Measurements from ENCODE around the gene HYAL1. TPM values are rescaled to one million over a fixed set of nuclear protein-coding genes. Genes with fewer than 3 reads are reported as not detected.

Gene HYAL1
- total RNA-seq, result 19.4 TPM

GRCh38 chr3:50303013-50303815 lies at the start of gene HYAL1:
HYAL1 (minus strand) TSS chr3:50303574; CDS start chr3:50302956, 618 bp downstream.
- intact Hi-C loops (cut with DNase I), result no loop called here
- DNase-seq (ENCODE audit: low spot score) (peak; percentile 86), ATAC-seq (peak; percentile 57)

- intact Hi-C loops (cut with DNase I), result no loop called here
These were observed 49.4 kb upstream of the HYAL1 start for GRCh38 chr3:50352781-50353180.

GRCh38 chr3:50351323-50351697 lies 47.9 kb upstream of the HYAL1 start:
- DNase-seq (ENCODE audit: low spot score) (no peak), ATAC-seq (no peak)
- intact Hi-C loops (cut with DNase I), result no loop called here

More at GRCh38 chr3:50352781-50353180, 49.4 kb upstream of the HYAL1 start:
- ATAC-seq (no peak), DNase-seq (ENCODE audit: low spot score) (no peak)

- peak; percentile 96 for ATAC-seq
- intact Hi-C loops (cut with DNase I), result no loop called here
- DNase-seq (ENCODE audit: low spot score), result peak; percentile 98
These were observed 47.4 kb upstream of the HYAL1 start, which contains the start of the genes CYB561D2 and NPRL2 for GRCh38 chr3:50350527-50351322. CYB561D2 (plus strand) TSS chr3:50350862; CDS start chr3:50351434, 572 bp downstream. NPRL2 (minus strand) TSS chr3:50350775; CDS start chr3:50350652, 123 bp downstream.

- no peak for ATAC-seq
- intact Hi-C loops (cut with DNase I), result no loop called here
- no peak for DNase-seq (ENCODE audit: low spot score)
These were observed 46.8 kb upstream of the HYAL1 start for GRCh38 chr3:50350213-50350526.

GRCh38 chr3:50347187-50347813 lies 43.9 kb upstream of the HYAL1 start:
- DNase-seq (ENCODE audit: low spot score) (peak; percentile 86), ATAC-seq (no peak)
- intact Hi-C loops (cut with DNase I), result loop anchor here (5.0 kb wide), 1 partner anchor 195 kb away; no protein-coding TSS in a partner anchor

- ATAC-seq (peak; percentile 49), DNase-seq (ENCODE audit: low spot score) (peak; percentile 85)
- intact Hi-C loops (cut with DNase I), result loop anchor here (5.0 kb wide), 1 partner anchor 197 kb away; no protein-coding TSS in a partner anchor
These were observed 42.3 kb upstream of the HYAL1 start, which contains the start of gene ZMYND10 for GRCh38 chr3:50345586-50346234. ZMYND10 (minus strand) TSS chr3:50345732; CDS start chr3:50345579, 153 bp downstream.

GRCh38 chr3:50345008-50345407 lies 41.6 kb upstream of the HYAL1 start:
- no peak for ATAC-seq
- intact Hi-C loops (cut with DNase I), result loop anchor here (5.0 kb wide), 1 partner anchor 197 kb away; no protein-coding TSS in a partner anchor
- DNase-seq (ENCODE audit: low spot score), result no peak

GRCh38 chr3:50342813-50343633 lies 39.6 kb upstream of the HYAL1 start:
- no peak for ATAC-seq
- intact Hi-C loops (cut with DNase I), result no loop called here

GRCh38 chr3:50341996-50342650 lies 38.7 kb upstream of the HYAL1 start:
- no peak for ATAC-seq
- intact Hi-C loops (cut with DNase I), result no loop called here
- no peak for DNase-seq (ENCODE audit: low spot score)

More at GRCh38 chr3:50342813-50343633, 39.6 kb upstream of the HYAL1 start:
- DNase-seq (ENCODE audit: low spot score), result no peak

- intact Hi-C loops (cut with DNase I), result no loop called here
- no peak for DNase-seq (ENCODE audit: low spot score)
- ATAC-seq, result no peak
These were observed 38.2 kb upstream of the HYAL1 start for GRCh38 chr3:50341537-50341936.

- DNase-seq (ENCODE audit: low spot score), result peak; percentile 90
- ATAC-seq, result peak; percentile 55
- intact Hi-C loops (cut with DNase I), result no loop called here
These were observed 37.3 kb upstream of the HYAL1 start, which contains the start of gene RASSF1 for GRCh38 chr3:50340448-50341329. RASSF1 (minus strand) TSS chr3:50340836; CDS start chr3:50340805, 31 bp downstream.

GRCh38 chr3:50340147-50340447 lies 36.7 kb upstream of the HYAL1 start:
- no peak for DNase-seq (ENCODE audit: low spot score)
- intact Hi-C loops (cut with DNase I), result no loop called here
- ATAC-seq, result no peak

- ATAC-seq (no peak), DNase-seq (ENCODE audit: low spot score) (no peak)
- intact Hi-C loops (cut with DNase I), result no loop called here
These were observed 36.2 kb upstream of the HYAL1 start for GRCh38 chr3:50339485-50340146.

GRCh38 chr3:50338965-50339364 lies 35.6 kb upstream of the HYAL1 start:
- ATAC-seq (no peak), DNase-seq (ENCODE audit: low spot score) (no peak)
- intact Hi-C loops (cut with DNase I), result no loop called here
